Measurements from ENCODE around the gene NLRP1.

Gene NLRP1

GRCh38 chr17:5485270-5486205 lies 98.8 kb downstream of the NLRP1 start, which contains the start of gene DERL2:
Gene DERL2 (minus strand): TSS chr17:5486178. CDS start chr17:5486161, 17 bp downstream.
- peaks cover 5% of the 10 kb centered on the region for H3K4me1 ChIP-seq (ENCODE audit: control insufficient read depth, low read depth, low read length)

GRCh38 chr17:5481451-5481850 lies 102.9 kb downstream of the NLRP1 start:
- Histone ChIP-seq H3K9me3 (ENCODE audit: control insufficient read depth, low read depth, low read length) (no peaks in the 10 kb centered on the region), H3K4me3 (ENCODE audit: low read length) (no peak overlapping the region), H3K36me3 (ENCODE audit: control insufficient read depth, low read depth, low read length) (peaks cover 79% of the 10 kb centered on the region), H3K4me1 (ENCODE audit: control insufficient read depth, low read depth, low read length) (peaks cover 5% of the 10 kb centered on the region), H3K27me3 (ENCODE audit: control insufficient read depth, insufficient read depth, low read length) (no peaks in the 10 kb centered on the region), H3K9ac (ENCODE audit: low read length) (no peak overlapping the region), H3K27ac (ENCODE audit: low read length) (no peak overlapping the region)

More at GRCh38 chr17:5485270-5486205, 98.8 kb downstream of the NLRP1 start, which contains the start of gene DERL2:
- peaks cover 68% of the 10 kb centered on the region for H3K36me3 ChIP-seq (ENCODE audit: control insufficient read depth, low read depth, low read length)
- H3K27me3 ChIP-seq (ENCODE audit: control insufficient read depth, insufficient read depth, low read length): no peaks in the 10 kb centered on the region
- H3K9ac ChIP-seq (ENCODE audit: low read length): peak within 1 kb of the TSS; percentile 99
- H3K27ac ChIP-seq (ENCODE audit: low read length): peak within 1 kb of the TSS; percentile 95
- H3K9me3 ChIP-seq (ENCODE audit: control insufficient read depth, low read depth, low read length): no peaks in the 10 kb centered on the region
- H3K4me3 ChIP-seq (ENCODE audit: low read length): peak within 1 kb of the TSS; percentile 97

- Histone ChIP-seq H3K4me3 (ENCODE audit: low read length) (no peak overlapping the region), H3K27ac (ENCODE audit: low read length) (no peak overlapping the region), H3K36me3 (ENCODE audit: control insufficient read depth, low read depth, low read length) (peaks cover 81% of the 10 kb centered on the region), H3K9me3 (ENCODE audit: control insufficient read depth, low read depth, low read length) (no peaks in the 10 kb centered on the region), H3K27me3 (ENCODE audit: control insufficient read depth, insufficient read depth, low read length) (no peaks in the 10 kb centered on the region), H3K9ac (ENCODE audit: low read length) (no peak overlapping the region), H3K4me1 (ENCODE audit: control insufficient read depth, low read depth, low read length) (peaks cover 5% of the 10 kb centered on the region)
These were observed 103.3 kb downstream of the NLRP1 start for GRCh38 chr17:5480962-5481361.

- no peak overlapping the region for H3K9ac ChIP-seq (ENCODE audit: low read length)
These were observed 105.3 kb downstream of the NLRP1 start for GRCh38 chr17:5478992-5479391.

DNA sequence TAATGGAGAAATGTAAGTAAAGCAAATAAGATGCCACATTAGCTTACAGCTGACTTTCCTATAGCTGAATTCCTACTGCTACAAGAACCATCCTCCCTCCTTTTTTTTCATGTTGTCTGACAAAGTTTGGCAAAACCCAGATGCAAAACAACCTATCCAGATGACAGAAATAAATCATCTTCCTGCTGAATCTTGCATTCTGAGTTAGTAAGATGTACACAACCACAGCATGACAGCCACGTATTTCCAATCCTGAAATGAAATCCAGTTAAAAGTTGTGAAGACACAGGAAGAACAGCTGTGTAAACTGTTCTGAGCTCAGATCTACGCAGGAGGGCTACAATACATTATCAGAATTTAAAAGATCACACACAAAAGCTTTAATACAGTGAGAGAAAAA lies 110.4 kb downstream of the NLRP1 start:
- no peaks in the 10 kb centered on the region for H3K27me3 ChIP-seq (ENCODE audit: control insufficient read depth, insufficient read depth, low read length)
- peaks cover 51% of the 10 kb centered on the region for H3K36me3 ChIP-seq (ENCODE audit: control insufficient read depth, low read depth, low read length)
- H3K27ac ChIP-seq (ENCODE audit: low read length): no peak overlapping the region
- H3K4me3 ChIP-seq (ENCODE audit: low read length): no peak overlapping the region
- H3K9me3 ChIP-seq (ENCODE audit: control insufficient read depth, low read depth, low read length): no peaks in the 10 kb centered on the region
- no peaks in the 10 kb centered on the region for H3K4me1 ChIP-seq (ENCODE audit: control insufficient read depth, low read depth, low read length)
- no peak overlapping the region for H3K9ac ChIP-seq (ENCODE audit: low read length)

More at GRCh38 chr17:5478992-5479391, 105.3 kb downstream of the NLRP1 start:
- H3K36me3 ChIP-seq (ENCODE audit: control insufficient read depth, low read depth, low read length): peaks cover 87% of the 10 kb centered on the region
- no peaks in the 10 kb centered on the region for H3K27me3 ChIP-seq (ENCODE audit: control insufficient read depth, insufficient read depth, low read length)
- no peak overlapping the region for H3K4me3 ChIP-seq (ENCODE audit: low read length)
- no peaks in the 10 kb centered on the region for H3K9me3 ChIP-seq (ENCODE audit: control insufficient read depth, low read depth, low read length)
- H3K27ac ChIP-seq (ENCODE audit: low read length): no peak overlapping the region
- no peaks in the 10 kb centered on the region for H3K4me1 ChIP-seq (ENCODE audit: control insufficient read depth, low read depth, low read length)

DNA sequence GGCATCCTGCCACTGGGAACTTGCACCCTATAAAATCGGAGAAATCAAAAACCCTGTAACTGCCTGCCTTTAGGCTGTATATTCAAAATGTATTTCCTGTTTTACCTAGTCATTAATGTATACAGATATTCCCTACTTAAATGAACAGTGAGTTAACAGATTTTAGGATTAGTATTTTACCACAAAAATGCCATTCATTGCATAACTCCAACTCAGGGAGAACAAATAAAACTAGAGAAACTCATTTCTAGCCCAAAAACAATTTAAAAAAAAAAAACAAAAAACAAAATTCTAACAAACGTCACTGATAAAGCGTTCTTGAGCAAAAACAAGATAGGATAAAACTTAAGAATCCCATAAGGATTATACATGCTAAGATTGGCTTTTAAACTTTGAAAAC lies 111.8 kb downstream of the NLRP1 start:
- Histone ChIP-seq H3K27ac (ENCODE audit: low read length) (no peak overlapping the region), H3K4me1 (ENCODE audit: control insufficient read depth, low read depth, low read length) (no peaks in the 10 kb centered on the region), H3K9ac (ENCODE audit: low read length) (no peak overlapping the region), H3K36me3 (ENCODE audit: control insufficient read depth, low read depth, low read length) (peaks cover 38% of the 10 kb centered on the region), H3K9me3 (ENCODE audit: control insufficient read depth, low read depth, low read length) (no peaks in the 10 kb centered on the region), H3K27me3 (ENCODE audit: control insufficient read depth, insufficient read depth, low read length) (no peaks in the 10 kb centered on the region), H3K4me3 (ENCODE audit: low read length) (no peak overlapping the region)

GRCh38 chr17:5468075-5468473 lies 116.2 kb downstream of the NLRP1 start:
- H3K27ac ChIP-seq (ENCODE audit: low read length): no peak overlapping the region
- peaks cover 12% of the 10 kb centered on the region for H3K36me3 ChIP-seq (ENCODE audit: control insufficient read depth, low read depth, low read length)
- peak overlapping the region; percentile 77 for H3K4me3 ChIP-seq (ENCODE audit: low read length)

DNA sequence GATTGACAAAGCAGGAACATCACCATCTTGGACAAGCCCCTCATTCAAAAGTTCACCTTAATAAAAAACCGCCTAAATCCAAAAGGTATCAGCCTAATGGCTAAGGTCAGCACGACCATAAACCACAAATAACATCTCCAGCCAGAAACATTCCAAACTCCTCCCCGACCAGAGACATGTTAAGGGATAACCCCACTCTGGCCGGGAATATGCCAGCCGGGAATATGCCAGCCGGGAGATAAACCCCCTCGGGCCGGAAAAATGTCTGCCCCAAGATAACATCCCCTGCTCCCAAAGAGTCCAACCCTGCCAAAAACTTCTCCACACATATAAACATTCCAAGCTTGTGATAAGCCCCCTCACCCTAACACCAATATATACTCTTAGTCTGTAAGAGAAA lies 116.9 kb downstream of the NLRP1 start:
- H3K4me1 ChIP-seq (ENCODE audit: control insufficient read depth, low read depth, low read length): peaks cover 10% of the 10 kb centered on the region
- H3K4me3 ChIP-seq (ENCODE audit: low read length): peak overlapping the region; percentile 77
- H3K9me3 ChIP-seq (ENCODE audit: control insufficient read depth, low read depth, low read length): no peaks in the 10 kb centered on the region
- H3K36me3 ChIP-seq (ENCODE audit: control insufficient read depth, low read depth, low read length): peaks cover 12% of the 10 kb centered on the region
- H3K27ac ChIP-seq (ENCODE audit: low read length): no peak overlapping the region
- no peaks in the 10 kb centered on the region for H3K27me3 ChIP-seq (ENCODE audit: control insufficient read depth, insufficient read depth, low read length)
- H3K9ac ChIP-seq (ENCODE audit: low read length): peak overlapping the region; percentile 84

More at GRCh38 chr17:5468075-5468473, 116.2 kb downstream of the NLRP1 start:
- peak overlapping the region; percentile 84 for H3K9ac ChIP-seq (ENCODE audit: low read length)
- H3K4me1 ChIP-seq (ENCODE audit: control insufficient read depth, low read depth, low read length): peaks cover 10% of the 10 kb centered on the region
- H3K9me3 ChIP-seq (ENCODE audit: control insufficient read depth, low read depth, low read length): no peaks in the 10 kb centered on the region
- no peaks in the 10 kb centered on the region for H3K27me3 ChIP-seq (ENCODE audit: control insufficient read depth, insufficient read depth, low read length)

GRCh38 chr17:5466295-5466694 lies 118.0 kb downstream of the NLRP1 start:
- H3K27me3 ChIP-seq (ENCODE audit: control insufficient read depth, insufficient read depth, low read length): no peaks in the 10 kb centered on the region
- H3K9ac ChIP-seq (ENCODE audit: low read length): peak overlapping the region; percentile 84
- H3K27ac ChIP-seq (ENCODE audit: low read length): no peak overlapping the region
- peaks cover 12% of the 10 kb centered on the region for H3K36me3 ChIP-seq (ENCODE audit: control insufficient read depth, low read depth, low read length)
- peak overlapping the region; percentile 77 for H3K4me3 ChIP-seq (ENCODE audit: low read length)
- peaks cover 10% of the 10 kb centered on the region for H3K4me1 ChIP-seq (ENCODE audit: control insufficient read depth, low read depth, low read length)
- H3K9me3 ChIP-seq (ENCODE audit: control insufficient read depth, low read depth, low read length): no peaks in the 10 kb centered on the region

DNA sequence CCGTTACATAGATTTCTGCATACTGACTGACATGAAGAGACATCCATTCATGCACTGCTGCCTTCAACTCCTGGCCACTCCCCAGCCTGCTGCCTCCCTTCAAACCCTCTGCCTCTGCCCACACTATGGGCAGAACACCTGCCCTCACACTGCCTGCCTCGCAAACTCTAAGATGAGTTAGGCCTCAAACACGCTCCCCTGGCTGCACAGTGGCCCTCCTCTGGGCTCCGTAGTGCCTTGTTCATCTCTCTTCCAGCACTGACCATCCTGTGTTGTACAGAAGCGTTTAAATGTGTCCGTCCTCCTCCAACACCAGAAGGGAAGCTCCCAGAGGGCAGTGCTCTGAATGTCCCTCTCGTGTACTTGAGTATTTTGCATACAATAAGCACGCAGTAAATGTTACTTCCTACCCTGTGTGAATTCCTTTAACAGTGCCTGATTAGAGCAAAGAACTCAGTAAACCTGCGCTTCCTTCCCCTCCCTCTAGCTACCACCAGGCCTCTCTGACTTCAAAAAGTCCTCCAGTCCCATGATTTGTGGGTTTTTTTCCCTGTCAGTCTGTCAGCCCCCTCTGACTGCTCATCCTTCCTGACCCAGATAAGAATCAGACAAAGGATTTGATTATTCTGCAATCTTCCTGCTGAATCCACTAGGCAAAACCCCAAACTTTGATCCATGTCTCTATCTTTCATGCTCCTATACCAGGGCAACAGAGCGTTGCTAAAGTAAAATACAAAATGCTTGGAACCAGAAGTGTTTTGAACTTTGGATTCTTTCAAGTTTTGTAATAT lies 119.4 kb downstream of the NLRP1 start:
- peaks cover 24% of the 10 kb centered on the region for H3K36me3 ChIP-seq (ENCODE audit: control insufficient read depth, low read depth, low read length)
- peaks cover 10% of the 10 kb centered on the region for H3K4me1 ChIP-seq (ENCODE audit: control insufficient read depth, low read depth, low read length)
- H3K27ac ChIP-seq (ENCODE audit: low read length): no peak overlapping the region
- H3K9me3 ChIP-seq (ENCODE audit: control insufficient read depth, low read depth, low read length): no peaks in the 10 kb centered on the region
- no peak overlapping the region for H3K9ac ChIP-seq (ENCODE audit: low read length)
- H3K4me3 ChIP-seq (ENCODE audit: low read length): no peak overlapping the region
- no peaks in the 10 kb centered on the region for H3K27me3 ChIP-seq (ENCODE audit: control insufficient read depth, insufficient read depth, low read length)

All from iPS-18a (cell line).